HG02885 (cell line): ENCODE results near the gene PTPRF.

Source experiments
- ATAC-seq: cut with Tn5 transposase; IDR thresholded peaks from one replicate; pipeline ENCODE4 v1.9.1; 2021; ENCODE audit warnings: mild to moderate bottlenecking; ENCODE audit not compliant: unreplicated experiment, poor library complexity

Gene PTPRF

GRCh38 chr1:43572084-43572483, 41.4 kb downstream of the PTPRF start:
- ATAC-seq, result no peak

- no peak for ATAC-seq
Measured at GRCh38 chr1:43572538-43572937, 41.9 kb downstream of the PTPRF start.

- no peak for ATAC-seq
Measured at GRCh38 chr1:43573066-43573800, 42.5 kb downstream of the PTPRF start.

DNA sequence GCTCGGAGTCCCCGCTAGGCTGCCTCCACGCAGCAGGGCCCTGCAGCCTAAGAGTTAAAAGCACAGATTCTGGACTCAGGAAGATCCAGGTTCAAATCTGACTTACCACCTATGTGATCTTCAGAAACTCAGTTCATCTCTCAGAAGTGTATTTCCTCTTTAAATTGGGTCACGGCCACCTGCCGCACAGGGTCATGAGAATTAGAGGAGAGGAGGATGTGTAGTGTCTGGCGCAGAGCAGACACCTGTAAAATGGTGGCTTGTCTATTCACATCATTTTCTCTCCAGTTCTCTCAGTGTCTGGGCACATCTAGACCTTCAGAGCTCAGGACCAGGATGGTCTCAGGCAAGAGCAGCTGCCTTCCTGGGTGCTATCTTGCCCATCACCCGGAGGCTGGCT, 45.8 kb downstream of the PTPRF start:
- ATAC-seq, result no peak

GRCh38 chr1:43577655-43578542, 47.2 kb downstream of the PTPRF start:
- ATAC-seq, result no peak

DNA sequence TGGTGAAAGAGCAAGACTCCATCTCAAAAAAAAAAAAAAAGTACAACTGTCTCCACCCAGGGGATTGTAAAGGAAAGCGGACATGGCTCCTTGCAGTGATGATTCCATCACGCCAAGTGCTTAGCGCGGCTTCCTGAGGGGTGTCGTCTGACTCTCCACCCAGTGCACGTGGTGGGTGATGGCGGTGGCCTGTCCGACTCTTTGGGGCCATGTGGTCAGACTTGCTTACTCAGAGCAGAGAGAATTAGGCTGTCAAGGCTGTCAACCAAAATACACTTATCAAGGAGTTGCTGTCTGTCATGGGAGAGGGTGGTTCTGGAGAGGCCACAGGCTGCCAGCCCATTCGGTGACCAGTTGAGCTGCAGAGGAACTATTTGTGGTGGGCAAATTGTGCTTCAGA, 49.4 kb downstream of the PTPRF start:
- no peak for ATAC-seq

DNA sequence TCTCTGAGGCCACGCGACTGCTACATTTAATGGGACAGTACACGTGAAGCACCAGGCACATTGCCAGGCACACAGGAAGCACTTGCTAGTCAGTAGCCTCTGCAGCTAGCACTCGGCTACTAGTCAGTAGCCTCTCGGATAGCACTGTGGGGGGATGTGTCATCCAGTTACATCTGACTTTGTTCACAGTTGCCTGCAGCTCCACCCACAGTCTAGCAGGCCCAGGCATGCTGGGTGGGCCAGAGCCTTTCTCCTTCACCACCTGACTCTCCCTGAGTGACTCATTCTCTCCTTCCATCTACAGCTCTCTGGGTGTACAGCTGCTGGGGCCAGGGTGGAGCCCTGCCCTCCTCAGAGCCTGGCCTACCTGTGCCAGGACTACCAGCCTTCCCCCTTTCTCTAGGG, 51.5 kb downstream of the PTPRF start:
- no peak for ATAC-seq

GRCh38 chr1:43583058-43583457, 52.4 kb downstream of the PTPRF start:
- no peak for ATAC-seq

- ATAC-seq, result no peak
Measured at GRCh38 chr1:43584204-43584603, 53.5 kb downstream of the PTPRF start.

GRCh38 chr1:43585557-43585956, 54.9 kb downstream of the PTPRF start:
- ATAC-seq, result no peak

DNA sequence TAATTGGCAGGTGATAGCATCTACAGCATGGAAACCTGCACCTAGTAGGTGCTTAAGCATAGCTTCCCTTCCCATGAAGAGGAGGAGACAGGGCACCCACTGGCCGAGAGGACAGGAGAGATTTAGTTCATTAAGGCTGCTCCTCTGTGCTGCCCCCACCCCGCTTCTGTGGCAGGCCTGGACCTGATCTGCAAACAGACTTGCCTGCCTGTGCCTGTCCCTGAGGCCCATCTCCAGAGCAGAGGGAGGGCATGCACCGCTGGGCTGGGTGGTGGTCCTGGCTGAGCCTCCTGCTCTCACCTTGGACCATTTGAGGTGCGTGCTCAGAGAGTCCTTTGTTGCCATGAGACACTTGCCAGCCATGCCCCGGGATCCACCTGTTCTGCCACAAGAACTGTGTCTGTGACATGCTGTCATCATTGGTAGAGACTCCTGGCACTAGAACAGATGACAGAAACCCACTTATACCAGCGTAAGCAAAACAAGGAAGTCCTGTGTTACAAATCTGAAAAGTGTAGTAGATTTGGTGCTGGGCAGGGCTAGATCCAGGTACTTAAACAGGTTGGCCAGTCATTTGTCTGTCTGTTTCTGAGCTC, 55.6 kb downstream of the PTPRF start:
- ATAC-seq, result no peak

DNA sequence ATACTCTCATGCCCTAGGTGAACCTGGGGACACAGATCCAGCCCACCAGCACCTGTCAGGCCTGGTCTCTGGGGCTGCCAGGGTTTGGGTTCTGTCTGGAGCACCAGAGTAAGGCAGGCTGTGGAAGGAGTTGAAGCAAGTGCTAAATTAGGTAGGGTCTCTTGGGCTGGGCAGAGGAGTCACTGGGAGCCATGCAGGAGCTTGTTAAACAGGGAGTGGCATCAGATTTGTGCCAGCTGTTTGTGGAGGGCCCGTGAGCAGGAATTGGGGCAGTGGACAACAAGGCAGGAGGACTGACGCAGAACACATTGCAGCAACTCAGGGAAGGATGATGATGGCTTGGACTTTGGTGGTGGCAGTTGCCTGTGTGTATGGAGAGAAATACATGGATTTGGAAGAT, 56.3 kb downstream of the PTPRF start:
- no peak for ATAC-seq

DNA sequence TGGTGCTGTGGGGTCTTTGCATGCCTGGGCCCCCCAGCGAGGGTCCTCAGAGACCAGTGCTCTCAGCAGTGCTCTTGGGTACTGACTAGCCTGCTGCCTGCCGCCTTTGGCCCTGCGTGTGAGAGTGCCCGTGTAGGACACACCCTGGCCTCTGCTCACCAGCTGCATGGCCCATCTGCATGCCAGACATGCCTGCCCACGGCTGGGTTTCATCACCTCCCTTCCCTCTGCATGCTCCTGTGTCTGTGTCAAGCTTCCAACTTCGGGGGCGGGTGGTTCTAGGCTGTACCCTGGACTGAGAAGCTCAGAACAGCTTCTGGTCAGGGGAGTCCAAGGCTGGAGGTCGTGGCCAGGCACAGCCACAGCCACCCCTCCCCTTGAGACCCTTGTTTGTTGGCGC, 56.9 kb downstream of the PTPRF start:
- no peak for ATAC-seq

DNA sequence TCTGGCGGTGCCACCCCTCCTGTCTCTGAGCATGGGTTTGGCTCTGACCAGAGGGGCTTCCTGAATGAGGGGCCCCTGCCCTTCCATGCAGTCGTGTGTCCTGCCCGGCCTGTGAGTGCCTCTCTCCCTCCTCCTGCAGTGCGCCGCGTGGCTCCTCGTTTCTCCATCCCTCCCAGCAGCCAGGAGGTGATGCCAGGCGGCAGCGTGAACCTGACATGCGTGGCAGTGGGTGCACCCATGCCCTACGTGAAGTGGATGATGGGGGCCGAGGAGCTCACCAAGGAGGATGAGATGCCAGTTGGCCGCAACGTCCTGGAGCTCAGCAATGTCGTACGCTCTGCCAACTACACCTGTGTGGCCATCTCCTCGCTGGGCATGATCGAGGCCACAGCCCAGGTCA, 57.9 kb downstream of the PTPRF start:
- ATAC-seq, result no peak

- ATAC-seq, result no peak
Measured at GRCh38 chr1:43590388-43590925, 59.8 kb downstream of the PTPRF start.

- no peak for ATAC-seq
Measured at GRCh38 chr1:43591181-43591580, 60.5 kb downstream of the PTPRF start.

DNA sequence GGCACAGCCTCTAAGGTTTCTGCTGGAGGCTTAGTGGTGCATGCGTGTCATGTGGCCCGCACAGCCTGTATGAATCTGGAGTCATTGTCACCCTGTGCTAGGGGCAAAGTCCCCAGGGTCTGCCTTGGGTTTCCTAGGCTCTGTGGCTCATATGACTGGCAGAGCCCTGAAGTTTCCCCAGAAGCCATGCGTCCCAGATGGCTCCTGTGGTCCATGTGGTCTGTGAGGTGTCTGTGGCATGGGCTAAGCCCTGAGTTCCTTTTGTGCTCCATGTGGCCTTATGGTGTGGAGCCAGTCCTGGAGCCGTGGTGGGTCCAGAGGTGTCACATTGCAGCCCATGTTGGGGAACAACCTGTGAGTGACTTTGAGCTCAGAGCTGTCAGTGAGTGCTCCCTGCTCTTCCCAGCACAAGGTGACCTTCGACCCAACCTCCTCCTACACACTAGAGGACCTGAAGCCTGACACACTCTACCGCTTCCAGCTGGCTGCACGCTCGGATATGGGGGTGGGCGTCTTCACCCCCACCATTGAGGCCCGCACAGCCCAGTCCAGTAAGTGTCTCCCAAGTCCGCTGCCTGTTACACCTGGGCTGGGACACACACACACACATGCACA, 61.5 kb downstream of the PTPRF start:
- no peak for ATAC-seq

DNA sequence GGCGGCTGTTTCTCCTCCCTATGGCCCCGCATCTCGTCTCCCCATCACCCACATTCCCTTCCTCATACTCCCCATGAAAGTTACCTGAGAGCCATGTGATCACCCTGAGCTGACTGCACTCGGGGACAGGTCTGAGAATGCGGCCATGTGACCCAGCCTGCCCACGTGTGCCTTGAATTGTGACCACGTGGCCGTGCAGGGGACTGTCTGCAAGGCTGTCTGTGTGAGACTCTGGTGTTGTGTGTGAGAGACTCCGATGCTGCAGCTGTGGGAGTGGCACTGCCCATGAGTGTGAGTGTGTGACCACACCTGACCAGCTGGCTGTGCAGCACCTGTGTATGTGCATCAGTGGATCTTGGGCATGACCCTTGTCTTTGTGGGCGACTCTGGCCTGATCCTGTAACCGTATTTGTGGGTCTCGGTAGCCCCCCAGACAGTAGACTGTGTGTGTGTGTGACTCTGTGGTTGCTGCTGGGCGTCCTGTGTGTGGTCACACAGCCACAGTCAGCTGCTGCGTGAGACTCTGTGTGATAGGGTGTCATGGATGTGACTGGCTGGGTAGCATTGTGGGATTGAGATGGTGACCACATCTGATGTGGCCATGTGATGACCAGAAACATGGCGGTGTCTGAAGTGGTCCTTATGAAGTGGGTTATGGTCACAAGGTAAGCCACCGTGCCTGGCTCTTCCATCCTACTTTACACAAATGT, 62.4 kb downstream of the PTPRF start:
- ATAC-seq, result no peak

- no peak for ATAC-seq
Measured at GRCh38 chr1:43596579-43596978, 65.9 kb downstream of the PTPRF start.

- no peak for ATAC-seq
Measured at GRCh38 chr1:43597028-43597427, 66.3 kb downstream of the PTPRF start.
